ENCODE results near the gene WNK4.

- TF ChIP-seq CTCF (IDR thresholded peaks at IDR 0.05) (no peak), POLR2AphosphoS5 (IDR thresholded peaks at IDR 0.05) (no peak)
These were observed 65.1 kb downstream of the WNK4 start for GRCh38 chr17:42845556-42845917.
